Measurements from ENCODE around the gene PRKCSH. TPM values are rescaled to one million over a fixed set of nuclear protein-coding genes. Genes with fewer than 3 reads are reported as not detected.

Gene PRKCSH
- 120 TPM for total RNA-seq
- long read RNA-seq, partial matches to known transcripts, result 12 of 46 reads
- long read RNA-seq, other reads (novel, unspliced or antisense), result 34 of 46 reads

- intact Hi-C loops (cut with micrococcal nuclease), result no loop called here
- DNase-seq, result peak; percentile 98
- Histone ChIP-seq H3K9me3 (replicated peaks) (no peaks in the 10 kb centered on the region), H3K4me1 (peaks cover 23% of the 10 kb centered on the region), H3K36me3 (peaks cover 40% of the 10 kb centered on the region), H3K4me3 (peak within 1 kb of the TSS; percentile 85), H3K27me3 (ENCODE audit: low read depth) (no peaks in the 10 kb centered on the region), H3K27ac (replicated peaks) (peak within 1 kb of the TSS; percentile 78)
- peak; percentile 87 for TF ChIP-seq CTCF (IDR thresholded peaks at IDR 0.05; ENCODE audit: borderline replicate concordance)
Measured at GRCh38 chr19:11435057-11435832, at the start of gene PRKCSH, which contains the start of gene ODAD3. TSS of gene PRKCSH (plus strand) at chr19:11435635. CDS start at chr19:11436118, 483 bp downstream. TSS of gene ODAD3 (minus strand) at chr19:11435121. CDS start at chr19:11435016, 105 bp downstream.

GRCh38 chr19:11387162-11388034, 48.0 kb upstream of the PRKCSH start:
- Histone ChIP-seq H3K9me3 (replicated peaks) (peaks cover 10% of the 10 kb centered on the region), H3K4me1 (peaks cover 21% of the 10 kb centered on the region), H3K27ac (replicated peaks) (no peak overlapping the region), H3K36me3 (no peaks in the 10 kb centered on the region), H3K27me3 (ENCODE audit: low read depth) (peaks cover 17% of the 10 kb centered on the region), H3K4me3 (no peak overlapping the region)
- intact Hi-C loops (cut with micrococcal nuclease), result no loop called here
- TF ChIP-seq CTCF (IDR thresholded peaks at IDR 0.05; ENCODE audit: borderline replicate concordance), result no peak
- DNase-seq, result no peak

GRCh38 chr19:11390359-11390758, 45.1 kb upstream of the PRKCSH start:
- Histone ChIP-seq H3K36me3 (no peaks in the 10 kb centered on the region), H3K9me3 (replicated peaks) (peaks cover 10% of the 10 kb centered on the region), H3K27ac (replicated peaks) (no peak overlapping the region), H3K4me3 (no peak overlapping the region), H3K4me1 (no peaks in the 10 kb centered on the region), H3K27me3 (ENCODE audit: low read depth) (peaks cover 4% of the 10 kb centered on the region)
- DNase-seq, result no peak
- no peak for TF ChIP-seq CTCF (IDR thresholded peaks at IDR 0.05; ENCODE audit: borderline replicate concordance)
- intact Hi-C loops (cut with micrococcal nuclease), result no loop called here

GRCh38 chr19:11390933-11391680, 44.3 kb upstream of the PRKCSH start:
- H3K9me3 ChIP-seq (replicated peaks), result peaks cover 10% of the 10 kb centered on the region
- intact Hi-C loops (cut with micrococcal nuclease), result no loop called here
- no peaks in the 10 kb centered on the region for H3K36me3 ChIP-seq
- no peak overlapping the region for H3K27ac ChIP-seq (replicated peaks)
- DNase-seq, result no peak
- TF ChIP-seq CTCF (IDR thresholded peaks at IDR 0.05; ENCODE audit: borderline replicate concordance), result no peak
- no peak overlapping the region for H3K4me3 ChIP-seq
- H3K4me1 ChIP-seq, result no peaks in the 10 kb centered on the region
- peaks cover 4% of the 10 kb centered on the region for H3K27me3 ChIP-seq (ENCODE audit: low read depth)

GRCh38 chr19:11397089-11397610, 38.3 kb upstream of the PRKCSH start:
- H3K36me3 ChIP-seq, result peaks cover 2% of the 10 kb centered on the region

More at GRCh38 chr19:11397089-11397610, 38.3 kb upstream of the PRKCSH start:
- intact Hi-C loops (cut with micrococcal nuclease), result no loop called here
- no peak for DNase-seq
- H3K27me3 ChIP-seq (ENCODE audit: low read depth), result peaks cover 4% of the 10 kb centered on the region
- H3K4me1 ChIP-seq, result no peaks in the 10 kb centered on the region
- H3K27ac ChIP-seq (replicated peaks), result no peak overlapping the region
- H3K4me3 ChIP-seq, result no peak overlapping the region
- no peaks in the 10 kb centered on the region for H3K9me3 ChIP-seq (replicated peaks)
- no peak for TF ChIP-seq CTCF (IDR thresholded peaks at IDR 0.05; ENCODE audit: borderline replicate concordance)

Measured in left ventricle myocardium inferior (tissue), 1 donor.